NCI-H187 treated with DMSO at 0.1 percent for 48 hours (cell line): ENCODE results near the gene DNAI2.

Experiments used
- DNase-seq: peaks from one replicate; lab custom pipeline; 2025; lab: John Stamatoyannopoulos, UW

Gene DNAI2

DNA sequence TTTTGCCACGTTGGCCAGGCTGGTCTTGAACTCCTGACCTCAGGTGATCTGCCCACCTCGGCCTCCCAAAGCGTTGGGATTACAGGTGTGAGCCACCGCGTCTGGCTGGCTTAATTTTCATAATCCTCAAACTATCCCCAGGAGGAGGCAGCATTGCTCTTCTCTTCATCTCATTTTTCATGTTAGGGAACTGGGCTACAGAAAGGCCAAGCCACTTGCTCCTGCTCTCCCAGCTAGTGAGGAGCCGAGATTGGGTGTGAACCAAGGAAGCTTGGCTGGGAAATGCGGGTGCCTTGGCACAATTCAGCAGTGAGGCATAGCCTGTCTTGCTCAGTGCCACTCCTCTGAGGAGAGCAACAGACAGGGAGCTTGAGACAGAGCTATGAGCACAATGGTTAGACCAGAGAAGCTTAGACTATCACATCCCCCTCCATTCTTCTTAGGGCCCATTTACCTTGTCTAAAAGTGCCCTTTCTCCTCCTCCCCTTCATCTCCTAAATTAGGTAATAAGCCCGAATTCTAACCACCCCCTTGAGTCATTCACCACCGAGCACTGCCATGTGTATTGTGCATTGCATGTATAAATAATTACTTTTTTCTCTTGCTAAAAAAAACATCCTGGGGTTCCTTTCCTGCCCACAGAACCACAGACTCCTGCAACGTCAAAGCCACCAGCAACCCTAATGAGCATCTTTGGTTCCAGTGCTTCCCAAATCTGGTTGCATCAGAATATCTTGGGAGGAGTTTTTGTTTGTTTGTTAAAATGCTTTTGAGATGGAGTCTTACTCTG, 32.0 kb downstream of the DNAI2 start:
- no peak for DNase-seq

DNA sequence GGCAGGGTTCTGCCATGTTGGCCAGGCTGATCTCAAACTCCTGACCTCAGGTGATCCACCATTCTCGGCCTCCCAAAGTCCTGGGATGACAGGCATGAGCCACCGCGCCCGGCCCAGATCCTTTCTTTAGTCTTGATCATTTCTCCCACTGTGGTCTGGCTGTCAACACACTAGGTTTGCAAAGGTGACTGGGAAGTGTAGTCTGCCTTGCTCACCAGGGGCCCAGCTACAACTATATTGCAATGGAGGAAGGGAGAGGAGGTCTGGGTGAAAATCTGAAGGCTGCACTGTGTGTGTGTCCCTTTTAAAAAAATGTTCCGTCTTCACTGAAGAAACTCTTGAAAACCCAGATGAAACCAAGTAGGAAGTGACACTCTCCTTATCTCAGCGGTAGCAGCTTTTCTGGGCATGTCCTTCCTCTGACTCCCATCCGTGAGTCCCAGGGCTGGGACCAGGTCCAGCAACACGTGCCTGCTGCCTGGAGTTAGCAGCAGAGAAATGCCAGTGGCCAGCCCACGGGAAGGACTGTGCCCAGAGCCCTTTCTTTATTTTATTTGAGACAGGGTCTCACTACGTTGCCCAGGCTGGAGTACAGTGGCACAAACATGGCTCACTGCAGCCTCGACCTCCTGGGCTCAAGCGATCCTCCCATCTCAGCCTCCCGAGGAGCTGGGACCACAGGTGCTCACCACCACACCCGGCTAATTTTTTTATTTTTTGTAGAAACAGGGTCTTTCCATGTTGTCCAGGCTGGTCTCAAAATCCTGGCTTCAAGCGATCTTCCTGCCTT, 34.1 kb downstream of the DNAI2 start:
- no peak for DNase-seq

DNA sequence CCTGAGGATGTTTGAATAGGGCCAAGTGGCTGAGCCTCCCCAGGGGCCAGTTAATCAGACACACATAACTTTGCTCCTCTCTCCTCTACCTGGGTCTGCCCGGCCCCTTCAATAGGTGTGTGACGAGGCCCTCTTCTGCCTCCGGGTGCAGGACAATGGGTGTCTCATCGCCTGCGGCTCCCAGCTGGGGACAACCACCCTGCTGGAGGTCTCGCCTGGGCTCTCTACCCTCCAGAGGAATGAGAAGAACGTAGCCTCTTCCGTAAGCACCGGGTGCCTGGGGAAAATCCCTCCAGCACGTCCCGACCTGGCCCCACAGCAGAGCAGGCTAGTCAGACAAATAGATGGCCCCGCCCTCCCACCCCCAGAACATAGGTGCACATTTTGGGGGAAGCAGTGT, 35.9 kb downstream of the DNAI2 start:
- DNase-seq = no peak

DNA sequence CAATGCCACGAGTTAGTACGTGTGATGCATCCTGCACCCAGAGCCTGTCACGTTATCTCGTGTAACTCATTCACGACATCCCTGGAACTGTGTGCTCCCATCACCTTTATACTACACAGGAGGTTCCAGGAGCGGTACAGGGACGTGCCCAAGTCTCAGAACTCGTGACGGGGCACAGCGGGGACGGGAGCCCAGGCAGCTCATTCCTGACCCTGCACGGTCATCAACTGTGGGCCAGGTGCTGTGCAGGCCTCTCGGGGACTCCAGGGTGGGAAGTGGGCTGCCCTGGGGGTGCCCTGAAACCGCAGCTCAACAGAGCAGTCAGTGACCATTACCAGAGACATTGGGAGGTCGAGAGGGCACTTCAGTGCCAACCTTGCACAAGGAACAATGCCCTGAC, 40.8 kb downstream of the DNAI2 start:
- no peak for DNase-seq

DNA sequence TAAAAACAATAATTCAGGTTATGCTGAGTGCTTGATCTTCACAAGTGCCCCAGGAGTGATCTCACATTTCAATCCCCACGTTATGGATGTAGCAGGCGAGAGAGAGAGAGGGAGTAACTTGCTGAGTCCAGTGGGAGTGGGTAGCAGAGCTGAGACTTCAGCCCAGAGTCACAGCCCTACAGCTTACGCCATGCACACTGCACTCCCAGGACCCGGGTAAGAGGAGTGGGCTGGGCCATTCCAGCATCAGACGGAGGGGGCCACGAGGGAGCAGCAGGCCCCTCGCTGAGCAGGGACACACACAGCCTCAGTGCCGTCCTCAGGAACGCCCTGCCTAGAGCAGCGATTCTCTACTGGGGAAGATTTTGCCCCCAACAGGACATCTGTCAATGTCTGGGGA, 42.2 kb downstream of the DNAI2 start:
- DNase-seq = peak; percentile 74

DNA sequence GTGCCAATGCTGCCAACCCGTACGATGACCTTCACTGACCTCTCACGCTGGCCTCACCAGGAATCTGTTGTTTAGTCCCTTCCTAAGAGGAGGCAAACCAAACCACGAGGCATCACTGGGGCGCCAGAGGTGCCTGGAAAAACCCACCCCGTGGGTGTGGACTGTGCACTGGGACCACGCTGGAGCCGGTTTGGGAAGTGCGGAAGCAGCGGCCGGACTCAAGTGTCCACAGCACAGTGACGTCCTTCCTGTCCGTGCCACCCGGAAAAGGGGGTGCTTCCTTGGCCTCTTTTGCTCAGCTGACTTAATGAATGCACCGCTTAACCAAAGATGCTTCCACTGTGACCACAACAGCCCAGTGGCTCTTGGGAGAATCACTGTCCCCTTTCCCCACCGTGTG, 43.0 kb downstream of the DNAI2 start:
- DNase-seq = no peak

DNA sequence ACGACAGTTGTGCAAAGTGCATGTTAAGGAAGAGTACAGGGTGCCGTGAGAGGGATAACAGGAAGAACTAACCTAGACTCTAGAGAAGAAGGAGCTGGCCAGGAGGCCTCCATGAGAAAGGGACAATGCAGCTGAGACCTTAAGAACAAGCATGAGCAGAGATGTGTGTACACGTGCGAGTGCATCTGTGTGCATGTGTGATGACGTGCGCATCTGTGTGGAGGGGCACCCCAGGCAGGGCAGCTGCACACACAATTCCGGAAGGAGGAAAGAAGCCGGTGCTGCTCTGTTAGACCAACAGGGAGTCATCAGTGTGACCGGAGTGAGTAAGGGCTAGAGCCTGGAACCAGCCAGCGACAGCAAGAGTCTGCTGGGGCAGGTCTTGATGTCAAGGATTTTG, 44.4 kb downstream of the DNAI2 start:
- no peak for DNase-seq

DNA sequence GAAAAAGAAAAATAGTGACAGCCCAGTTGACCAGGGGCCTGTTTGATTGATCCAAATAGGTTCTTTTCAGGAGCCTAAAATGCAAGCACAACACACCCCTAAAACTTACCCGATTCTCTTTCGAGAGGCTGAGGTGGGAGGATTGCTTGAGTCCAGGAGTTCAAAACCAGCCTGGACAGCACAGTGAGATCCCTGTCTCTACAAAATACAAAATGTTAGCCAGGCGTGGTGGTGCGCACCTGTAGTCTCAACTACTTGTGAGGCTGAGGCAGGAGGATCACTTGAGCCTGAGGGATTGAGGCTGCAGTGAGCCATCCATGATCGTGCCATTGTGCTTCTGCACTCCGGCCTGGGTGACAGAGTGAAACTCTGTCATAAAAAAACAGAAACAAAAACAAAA, 50.5 kb downstream of the DNAI2 start:
- no peak for DNase-seq

DNA sequence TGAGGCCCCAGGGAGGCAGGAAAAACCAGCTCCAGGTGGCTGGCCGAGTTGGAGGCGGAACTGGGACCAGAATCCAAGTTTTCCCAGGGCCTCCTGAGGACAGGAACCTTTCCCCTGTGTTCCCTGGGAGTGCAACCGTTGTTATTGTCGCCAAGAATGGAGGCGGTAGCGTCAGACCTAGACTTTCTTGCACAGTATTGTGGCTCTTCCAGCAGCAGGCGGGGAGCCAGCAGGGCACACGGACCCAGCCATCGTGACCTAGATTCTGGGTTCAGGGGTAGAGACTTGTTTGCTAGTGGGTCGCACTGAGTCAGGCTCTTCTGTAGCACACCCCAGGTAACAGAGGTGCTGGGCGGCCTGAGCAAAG, 51.3 kb downstream of the DNAI2 start:
- no peak for DNase-seq

DNA sequence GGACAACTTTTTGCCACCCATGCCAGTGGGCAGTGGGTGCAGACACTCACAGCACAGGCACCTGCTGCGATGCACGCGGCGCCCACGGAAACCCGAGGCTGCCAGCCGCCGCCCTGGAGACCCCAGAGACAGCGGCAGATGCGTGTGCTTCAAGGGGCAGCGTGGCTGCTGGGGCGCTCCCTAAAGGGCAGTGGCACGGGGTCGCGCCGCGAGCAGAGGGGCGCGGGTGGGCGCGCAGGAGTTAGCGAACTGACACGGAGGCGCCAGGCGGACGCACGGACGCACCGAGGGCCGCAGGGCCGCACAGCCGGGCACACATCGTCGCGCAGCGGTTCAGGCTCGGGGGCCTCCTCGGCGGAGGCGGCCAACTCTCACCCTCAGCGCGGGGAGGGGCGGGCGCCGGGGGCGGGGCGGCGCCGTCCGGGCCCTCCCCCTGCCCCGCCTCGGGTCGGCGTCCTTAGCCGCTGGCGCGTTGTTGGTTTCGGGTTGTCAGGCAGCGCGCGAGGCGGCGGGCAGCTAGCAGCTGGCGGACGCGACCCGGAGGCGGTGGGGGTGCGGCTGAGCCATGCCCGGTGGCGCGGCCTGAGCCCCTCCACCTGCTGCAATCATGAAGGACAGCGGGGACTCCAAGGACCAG, 51.8 kb downstream of the DNAI2 start, which contains the start of gene KIF19:
Gene KIF19, plus strand, starts transcription at position 484 of the 637 bp plus-strand sequence. Its CDS starts 124 bp downstream, at position 608.
- no peak for DNase-seq

DNA sequence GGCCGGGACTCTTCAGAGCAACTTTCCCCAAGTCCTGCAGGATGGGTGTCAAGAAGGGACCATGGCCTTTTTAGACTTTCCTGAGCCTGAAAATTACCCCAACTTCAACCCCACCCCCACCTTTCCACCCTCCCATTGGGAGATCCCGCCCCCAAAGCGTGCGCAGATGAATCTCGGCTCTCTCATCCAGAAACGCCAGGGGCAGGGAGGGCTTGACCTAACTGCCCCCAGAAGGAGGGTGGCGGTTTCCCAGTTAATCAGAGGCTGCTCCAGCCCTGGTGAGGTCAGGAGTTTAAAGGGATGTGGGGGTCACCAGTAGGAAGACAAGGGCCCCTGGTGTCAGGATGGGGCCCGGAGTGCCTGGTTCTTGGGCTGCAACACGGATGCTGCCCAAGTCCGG, 52.5 kb downstream of the DNAI2 start:
- no peak for DNase-seq

DNA sequence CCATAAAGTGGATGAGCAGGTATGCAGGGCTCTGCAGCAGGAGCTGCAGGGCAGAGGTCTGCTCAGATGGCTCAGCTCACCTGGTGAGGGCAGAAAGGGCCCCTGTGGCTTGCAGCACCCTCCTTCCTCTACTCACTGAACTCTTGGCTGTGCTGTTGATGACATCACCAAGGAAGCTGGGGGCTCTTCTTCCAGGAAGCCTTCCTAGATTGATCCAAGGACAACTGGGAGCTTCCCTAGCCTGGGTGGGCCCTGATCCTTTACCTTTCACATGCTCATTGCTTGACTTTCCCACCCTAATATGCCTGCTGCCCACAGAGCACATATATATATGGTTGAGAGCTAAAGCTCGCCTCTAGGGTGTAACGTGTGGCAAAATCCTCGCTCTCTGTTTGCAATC, 54.5 kb downstream of the DNAI2 start:
- no peak for DNase-seq

DNA sequence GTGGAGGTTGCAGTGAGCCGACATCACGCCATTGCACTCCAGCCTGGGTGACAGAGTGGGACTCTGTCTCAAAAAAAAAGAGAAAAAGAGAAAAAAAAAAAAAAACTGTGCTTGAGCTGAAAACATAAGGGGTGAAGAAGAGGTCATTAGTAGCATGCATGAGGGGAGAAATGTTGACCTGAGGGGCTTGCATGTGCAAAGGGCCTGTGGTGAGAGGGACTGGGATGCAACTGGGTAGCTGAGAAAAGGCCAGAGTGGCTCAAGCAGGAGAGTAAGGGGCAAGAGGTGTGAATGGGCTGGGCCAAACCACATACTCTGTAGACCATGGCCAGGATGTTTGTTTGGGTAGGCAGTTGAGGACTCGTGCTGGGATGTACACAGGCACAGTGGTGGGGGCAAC, 55.3 kb downstream of the DNAI2 start:
- DNase-seq = no peak

DNA sequence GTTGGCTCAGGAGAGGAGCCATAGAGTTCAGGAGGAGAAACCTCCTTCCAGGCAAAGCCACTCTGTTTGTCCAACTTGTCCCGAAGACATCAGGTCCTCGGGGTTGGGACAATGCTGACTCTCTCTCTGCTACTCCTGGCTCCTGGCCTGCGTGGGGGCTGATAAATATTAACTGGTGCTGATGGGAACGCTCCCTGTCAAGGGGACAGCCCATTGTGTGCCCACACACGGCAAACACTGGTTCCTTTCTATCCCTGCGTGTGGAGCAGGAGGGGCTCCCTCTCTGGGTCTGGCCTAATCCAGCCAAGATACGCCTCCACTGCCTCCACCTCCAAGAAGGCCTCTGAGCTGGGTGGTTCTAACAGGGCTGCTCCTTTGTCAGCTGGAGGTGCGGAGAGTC, 56.4 kb downstream of the DNAI2 start:
- DNase-seq = no peak

DNA sequence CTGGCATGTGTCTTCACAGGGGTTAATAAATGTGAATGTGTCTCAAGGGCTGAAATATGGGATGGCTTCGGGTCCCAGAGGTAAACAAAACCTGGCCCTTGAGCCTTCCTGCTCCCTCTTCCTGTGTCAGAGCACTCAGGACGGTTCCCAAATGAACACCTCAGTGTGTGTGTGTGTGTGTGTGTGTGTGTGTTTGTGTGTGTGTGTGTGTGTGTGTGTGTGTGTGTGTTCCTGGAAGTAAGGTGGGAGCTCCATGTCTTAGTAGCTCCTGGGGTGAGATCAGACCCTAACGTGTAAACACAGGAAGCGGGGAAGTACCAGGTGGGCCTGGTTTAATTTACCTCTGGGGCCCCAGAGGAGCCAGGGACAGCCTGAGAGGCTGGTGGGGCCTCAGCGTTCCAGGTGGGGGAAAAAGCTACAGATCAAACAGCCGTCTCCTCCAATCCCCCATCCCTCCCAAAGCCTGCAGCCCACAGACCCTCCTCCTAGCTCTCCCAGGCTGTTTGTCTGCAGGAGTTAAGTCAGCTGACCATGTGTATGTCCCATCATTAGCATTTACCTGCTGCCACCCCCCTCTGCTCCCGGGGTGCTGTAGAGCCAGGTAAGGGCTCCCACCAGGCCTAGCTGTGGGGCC, 58.1 kb downstream of the DNAI2 start:
- no peak for DNase-seq

DNA sequence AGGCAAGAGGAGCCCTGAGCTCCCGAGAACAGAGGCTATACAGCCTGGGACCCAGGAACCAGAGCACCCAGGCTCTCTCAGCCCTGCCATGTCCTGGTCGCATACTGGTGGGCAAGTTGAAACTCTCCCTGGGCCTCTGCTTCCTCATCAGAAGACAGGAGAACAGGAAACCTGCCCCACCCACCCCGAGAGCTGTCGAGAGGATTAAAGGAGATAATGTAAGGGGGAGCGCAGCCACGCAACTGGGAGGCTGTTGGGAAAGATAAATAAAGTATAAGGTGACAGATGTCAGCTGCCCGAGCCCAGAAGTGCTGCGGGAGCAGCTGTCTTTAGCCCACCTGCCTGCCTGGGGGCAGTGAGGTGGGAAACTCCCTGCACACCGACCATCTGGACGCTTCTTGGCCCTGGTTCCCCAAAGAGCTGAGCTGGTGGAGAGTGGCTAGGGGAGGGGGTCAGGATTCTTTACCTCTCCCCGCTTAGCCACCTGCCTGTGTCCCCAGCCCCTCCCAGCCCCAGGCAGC, 58.8 kb downstream of the DNAI2 start:
- peak; percentile 73 for DNase-seq

DNA sequence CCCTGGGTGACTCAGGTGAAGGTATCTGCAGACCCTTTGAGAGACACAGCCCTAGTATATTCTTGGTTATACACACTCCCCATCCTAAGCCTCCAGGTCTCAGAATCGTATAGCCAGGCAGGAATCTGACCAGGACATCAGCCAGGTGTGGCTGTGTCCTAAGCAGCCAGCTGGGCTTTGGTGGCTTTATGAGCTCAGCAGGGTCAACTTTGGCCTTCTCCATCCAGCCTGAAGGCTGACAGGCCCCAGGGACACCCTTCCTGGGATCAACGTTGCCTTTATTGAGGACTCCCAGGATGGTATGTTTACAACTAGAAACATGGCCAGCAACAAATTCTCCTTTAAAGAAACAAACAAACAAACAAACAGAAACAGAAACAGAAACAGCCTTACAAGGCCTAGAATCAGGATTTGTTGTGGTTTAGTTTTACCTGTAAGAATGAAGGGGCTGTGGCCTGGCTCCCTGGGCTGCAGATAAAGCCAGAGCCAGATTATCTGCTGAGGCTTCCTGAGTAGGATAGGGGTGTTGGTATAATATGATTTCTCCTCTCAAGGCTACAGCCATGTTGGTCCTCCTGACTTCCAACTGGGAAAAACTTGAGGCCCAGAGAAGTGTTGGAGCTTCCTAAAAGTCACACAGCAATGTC, 60.5 kb downstream of the DNAI2 start:
- DNase-seq = no peak

DNA sequence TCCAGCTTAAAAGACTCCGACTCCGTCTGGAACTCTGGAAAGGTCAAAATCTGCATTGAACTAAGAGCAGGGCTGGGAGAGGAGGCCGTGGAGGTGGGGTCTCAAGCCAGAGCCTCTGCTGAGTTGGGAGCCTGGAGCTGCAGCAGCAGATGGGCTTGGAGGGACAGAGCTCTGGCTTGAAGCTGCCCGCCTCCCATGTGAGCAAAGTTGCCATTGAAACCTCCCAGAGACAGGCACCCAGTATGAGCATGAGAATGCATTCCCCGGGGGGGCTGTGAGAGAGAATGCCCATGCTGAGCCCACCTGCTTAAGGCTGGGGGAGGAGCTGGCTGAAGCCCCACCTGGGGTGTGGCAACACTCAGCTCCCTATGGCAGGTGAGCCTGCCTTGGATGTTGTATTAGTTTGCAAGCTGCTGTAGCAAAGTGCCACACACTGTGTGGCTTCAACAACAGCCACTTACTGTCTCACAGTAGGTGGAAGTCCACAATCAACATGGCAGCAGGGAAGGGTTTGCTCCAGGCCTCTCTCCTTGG, 61.6 kb downstream of the DNAI2 start:
- no peak for DNase-seq

DNA sequence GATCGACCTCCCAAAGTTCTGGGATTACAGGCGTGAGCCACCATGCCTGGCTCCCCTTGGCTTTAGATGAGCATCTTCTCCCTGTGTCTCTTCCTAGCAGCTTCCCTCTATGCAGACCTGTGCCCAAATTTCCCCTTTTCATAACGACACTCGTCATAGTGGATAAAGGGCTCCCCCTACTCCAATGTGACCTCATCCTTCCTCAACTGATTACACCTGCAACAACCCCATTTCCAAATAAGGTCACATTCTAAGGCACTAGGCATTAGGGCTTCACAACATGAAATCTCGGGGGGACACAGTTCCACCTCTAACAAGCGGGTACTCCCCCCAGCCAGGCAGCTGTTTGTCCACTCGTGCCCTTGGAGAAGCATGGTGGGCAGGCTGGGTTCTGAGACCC, 62.3 kb downstream of the DNAI2 start:
- DNase-seq = no peak

DNA sequence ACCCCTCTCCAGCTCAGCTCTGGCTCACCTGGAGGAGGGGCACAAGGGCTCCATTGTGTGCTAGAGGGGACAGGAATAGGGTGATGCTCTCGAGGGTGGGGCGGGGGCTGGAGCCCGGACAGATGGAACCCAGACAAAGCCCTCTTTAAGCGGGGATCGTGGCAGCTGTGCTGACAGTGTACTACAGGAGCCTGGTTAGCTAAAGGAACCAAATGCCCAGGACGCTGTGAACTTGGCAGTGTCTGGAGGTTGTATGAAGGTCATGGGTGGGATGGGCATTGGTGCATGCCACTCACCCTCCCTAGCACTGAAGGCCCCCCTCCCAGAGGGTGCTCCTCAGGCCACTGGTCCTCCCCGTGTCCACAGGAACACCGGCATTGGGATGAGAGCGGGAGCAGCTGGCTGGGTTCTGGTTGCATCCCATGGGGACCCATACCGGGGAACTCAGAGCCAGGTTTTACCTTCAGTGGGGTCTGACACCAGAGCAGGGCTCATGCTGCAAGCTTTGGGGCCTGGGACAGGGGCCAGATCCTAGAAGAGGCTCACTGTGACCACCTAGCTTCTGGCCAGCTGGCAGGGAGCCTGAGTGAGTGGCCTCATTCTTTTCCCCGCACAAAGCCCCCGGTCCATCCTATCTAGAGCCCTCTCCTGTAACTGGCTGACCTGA, 63.9 kb downstream of the DNAI2 start:
- DNase-seq = no peak
